PC-3 (cell line): ENCODE results near the gene CRTC3. TPM values are rescaled to one million over a fixed set of nuclear protein-coding genes. Genes with fewer than 3 reads are reported as not detected.
A peak's percentile ranks its signal among the peaks of the same experiment; 100 is the strongest.

Experiments
- ATAC-seq: fragments of 200-7000 bp; cut with Tn5 transposase; 2 replicates; pipeline ENCODE4 v1.9.1; 2020; ENCODE audit warnings: mild to moderate bottlenecking, moderate library complexity
- Bru-seq: library from RNA; stranded (reverse); fragments of 400-500 nt; gene quantifications from one replicate; lab custom pipeline; 2021; lab: Mats Ljungman, UMichigan
- BruChase-seq, 2 experiments: library from RNA; stranded (reverse); fragments of 400-500 nt; gene quantifications; one replicate each; lab custom pipeline; 2021; lab: Mats Ljungman, UMichigan
- BruUV-seq: library from RNA; stranded (reverse); fragments of 400-500 nt; replicated peaks from 2 replicates; lab custom pipeline; 2021; lab: Mats Ljungman, UMichigan
- CTCF ChIA-PET: fragments of 300-600 bp; sonication (Branson Sonifier 250); formaldehyde crosslinking; loops from one replicate; lab custom pipeline; 2022; ENCODE audit warnings: antibody characterized with exemption; lab: Charles Lee
- POLR2A ChIA-PET: fragments of 300-600 bp; sonication (Branson Sonifier 250); formaldehyde crosslinking; loops from one replicate; lab custom pipeline; 2022; ENCODE audit warnings: antibody characterized with exemption; ENCODE audit not compliant: unreplicated experiment; lab: Charles Lee
- DNase-seq: peaks from one replicate; pipeline ENCODE4 v3.0.0-alpha.2; 2015
- H2AFZ ChIP-seq: fragments of 300-600 bp; sonication (generic); 2 replicates; pipeline ENCODE4 v1.6.0; 2016; ENCODE audit warnings: antibody characterized with exemption, low read length
- H3F3A ChIP-seq: fragments of 300-600 bp; sonication (generic); one replicate; pipeline ENCODE4 v1.6.0; 2017; ENCODE audit warnings: antibody characterized with exemption, low read length, control low read depth, mild to moderate bottlenecking; ENCODE audit not compliant: unreplicated experiment
- H3K27ac ChIP-seq: fragments of 300-600 bp; sonication (generic); 2 replicates; pipeline ENCODE4 v1.5.1; 2016; ENCODE audit warnings: mild to moderate bottlenecking, low read length
- H3K27me3 ChIP-seq: fragments of 300-600 bp; sonication (generic); 2 replicates; pipeline ENCODE4 v1.6.1; 2016; ENCODE audit warnings: low read length, mixed read lengths
- H3K36me3 ChIP-seq: fragments of 300-600 bp; sonication (generic); 2 replicates; pipeline ENCODE4 v1.6.1; 2016; ENCODE audit warnings: low read depth, mixed run types, low read length, mixed read lengths
- H3K4me1 ChIP-seq: fragments of 300-600 bp; sonication (generic); 2 replicates; pipeline ENCODE4 v1.5.1; 2016; ENCODE audit warnings: low read length; ENCODE audit not compliant: insufficient read depth
- H3K4me2 ChIP-seq: fragments of 300-600 bp; sonication (generic); 2 replicates; pipeline ENCODE4 v1.6.0; 2016; ENCODE audit warnings: low read length
- H3K4me3 ChIP-seq: fragments of 300-600 bp; sonication (generic); 2 replicates; pipeline ENCODE4 v1.5.1; 2016; ENCODE audit warnings: mild to moderate bottlenecking, low read length, mixed read lengths
- H3K79me2 ChIP-seq: fragments of 300-600 bp; sonication (generic); 2 replicates; pipeline ENCODE4 v1.6.1; 2017; ENCODE audit warnings: low read length, mixed read lengths
- H3K9ac ChIP-seq: fragments of 300-600 bp; sonication (generic); 2 replicates; pipeline ENCODE4 v1.6.0; 2016; ENCODE audit warnings: mild to moderate bottlenecking, low read length
- H3K9me2 ChIP-seq: fragments of 300-600 bp; sonication (generic); replicated peaks from 2 replicates; pipeline ENCODE4 v1.6.1; 2016; ENCODE audit warnings: mixed run types, low read length, mixed read lengths
- H3K9me3 ChIP-seq: fragments of 300-600 bp; sonication (generic); 2 replicates; pipeline ENCODE4 v1.6.1; 2016; ENCODE audit warnings: low read length, mixed read lengths
- H4K20me1 ChIP-seq: fragments of 300-600 bp; sonication (generic); 2 replicates; pipeline ENCODE4 v1.6.1; 2016; ENCODE audit warnings: low read length, mixed read lengths
- CTCF ChIP-seq: fragments of 300-600 bp; sonication (generic); conservative IDR thresholded peaks from 2 replicates; pipeline ENCODE4 v1.5.1; 2017; ENCODE audit warnings: antibody characterized with exemption, low read depth, mild to moderate bottlenecking, low read length
- EZH2 ChIP-seq: fragments of 300-600 bp; sonication (generic); IDR thresholded peaks from one replicate; pipeline ENCODE4 v1.6.1; 2017; ENCODE audit warnings: antibody characterized with exemption, mild to moderate bottlenecking, low read length; ENCODE audit not compliant: unreplicated experiment
- EZH2phosphoT487 ChIP-seq: fragments of 300-600 bp; sonication (generic); IDR thresholded peaks from 2 replicates; pipeline ENCODE4 v1.6.1; 2018; ENCODE audit warnings: mild to moderate bottlenecking, antibody characterized with exemption, low read length, borderline replicate concordance
- intact Hi-C: fragments of 100-400 bp; cut with micrococcal nuclease; formaldehyde crosslinking; loops from 2 replicates; pipeline ENCODE4 v1.9.0; 2023
- long read RNA-seq: library from polyadenylated mRNA; unstranded; transcript quantifications from one replicate; pipeline ENCODE4 v2.0.0, GENCODE V29; 2021; ENCODE audit not compliant: unreplicated experiment
- total RNA-seq: library from RNA; depleted of rRNA; stranded (reverse); fragments of >200 nt; gene quantifications from 2 replicates; pipeline ENCODE4 v1.2.3, GENCODE V29; 2014; rRNA removed

The CRTC3 gene
- total RNA-seq: 12.4 and 18.8 TPM in 2 replicates
- percentile 64 among the genes with signal in this experiment for Bru-seq, nascent RNA
- percentile 63 among the genes with signal in this experiment for BruChase-seq, experiment 1, labeled RNA remaining after a 6-hour chase
- percentile 63 among the genes with signal in this experiment for BruChase-seq, experiment 2, labeled RNA remaining after a 2-hour chase
- long read RNA-seq, full-length matches to known transcripts: 4 of 24 reads
- long read RNA-seq, partial matches to known transcripts: 6 of 24 reads
- long read RNA-seq, other reads (novel, unspliced or antisense): 14 of 24 reads

- TF ChIP-seq EZH2phosphoT487 (no peak), EZH2 (no peak), CTCF (no peak)
- H2AFZ ChIP-seq: peak within 1 kb of the TSS; percentile 99
- POLR2A ChIA-PET: interaction anchor here (0.6 to 0.9 kb wide), 3 partner anchors 11 to 65 kb away, joined by 3 to 14 read pairs (median 3); no protein-coding TSS in a partner anchor
- no peaks in the 10 kb centered on the region for H3K9me2 ChIP-seq
- intact Hi-C loops: loop anchor here (2.0 kb wide), 1 partner anchor 65 kb away; no protein-coding TSS in a partner anchor
- H3K36me3 ChIP-seq: no peaks in the 10 kb centered on the region
- H4K20me1 ChIP-seq: no peaks in the 10 kb centered on the region
- ATAC-seq (peak; percentile 82), DNase-seq (peak; percentile 42)
- H3K4me1 ChIP-seq: peaks cover 15% of the 10 kb centered on the region
- peak within 1 kb of the TSS; percentile 55 for H3K9ac ChIP-seq
- no peaks in the 10 kb centered on the region for H3K27me3 ChIP-seq
- H3K4me3 ChIP-seq: peak within 1 kb of the TSS; percentile 85
- peak within 1 kb of the TSS; percentile 97 for H3K4me2 ChIP-seq
- TSS peak; percentile 69 for BruUV-seq
- no peak within 1 kb of the TSS for H3K27ac ChIP-seq
- no peaks in the 10 kb centered on the region for H3F3A ChIP-seq
- CTCF ChIA-PET: no interaction called here
- H3K79me2 ChIP-seq: peaks cover 38% of the 10 kb centered on the region
- no peaks in the 10 kb centered on the region for H3K9me3 ChIP-seq
Measured at GRCh38 chr15:90529371-90530249, at the start of gene CRTC3. Gene CRTC3, plus strand, starts transcription at chr15:90529923. Its CDS starts 149 bp downstream, at chr15:90530072.

- Histone ChIP-seq H3K79me2 (no peaks in the 10 kb centered on the region), H3K4me2 (no peak overlapping the region), H2AFZ (no peak overlapping the region), H3K4me3 (no peak overlapping the region), H3K36me3 (peaks cover 53% of the 10 kb centered on the region), H3K9ac (no peak overlapping the region), H3K9me3 (no peaks in the 10 kb centered on the region), H3K27ac (no peak overlapping the region), H3K4me1 (peaks cover 36% of the 10 kb centered on the region), H3K9me2 (no peaks in the 10 kb centered on the region), H3F3A (peaks cover 11% of the 10 kb centered on the region), H3K27me3 (no peaks in the 10 kb centered on the region), H4K20me1 (no peaks in the 10 kb centered on the region)
- no TSS peak for BruUV-seq
- TF ChIP-seq EZH2 (no peak), CTCF (no peak), EZH2phosphoT487 (no peak)
- intact Hi-C loops: no loop called here
- no peak for DNase-seq
- ChIA-PET CTCF (interaction anchor here (0.6 kb wide), 1 partner anchor 161 kb away, joined by 10 read pairs; no protein-coding TSS in a partner anchor), POLR2A (interaction anchor here (0.5 kb wide), 1 partner anchor 247 kb away, joined by 6 read pairs; the partner anchor contains the start of gene CIB1)
- ATAC-seq: no peak
Measured at GRCh38 chr15:90481023-90481422, 48.7 kb upstream of the CRTC3 start.
